ENCODE measurements around the gene OLFML2A. TPM values are rescaled to one million over a fixed set of nuclear protein-coding genes. Genes with fewer than 3 reads are reported as not detected.

Gene OLFML2A
- total and polyA plus RNA-seq, 2 of the 4 experiments (the other 2 are of a cell fraction), result 2.0 to 5.9 TPM

- H3K79me1 ChIP-seq (ENCODE audit: low read depth in 1 of 2, low read length in 2 of 2), result no peaks in the 10 kb centered on the region
- H3K4me3 ChIP-seq (ENCODE audit: insufficient read depth, low read depth, low read length), result no peak overlapping the region
- no peak overlapping the region for H2BK15ac ChIP-seq (ENCODE audit: low read depth, low read length)
- H3K9ac ChIP-seq (ENCODE audit: low read depth, low read length), result no peak overlapping the region
- BruUV-seq (replicated peaks), result no TSS peak
- no peak overlapping the region for H3K4me2 ChIP-seq (ENCODE audit: low read depth, low read length)
- dilution Hi-C loops (cut with HindIII; ENCODE audit: low sequenced_read_pairs, unreplicated experiment), result no loop called here
- ATAC-seq (ENCODE audit: low read depth) (no peak), DNase-seq (peak; percentile 11)
- no peak overlapping the region for H4K8ac ChIP-seq (ENCODE audit: low read depth in 2 of 2, low read length in 2 of 2)
- ChIA-PET CTCF (interaction anchor here (0.6 to 1.4 kb wide), 2 partner anchors 19 to 23 kb away, joined by 3 to 5 read pairs; no protein-coding TSS in a partner anchor), POLR2A (ENCODE audit: unreplicated experiment) (interaction anchor here (0.6 kb wide), 1 partner anchor 18 kb away, joined by 4 read pairs; no protein-coding TSS in a partner anchor)
- H2AK9ac ChIP-seq (replicated peaks; ENCODE audit: low read depth, low read length, poor library complexity), result no peak overlapping the region
- H3K9me3 ChIP-seq (ENCODE audit: control insufficient read depth, insufficient read depth, low read length), result no peaks in the 10 kb centered on the region
- H4K5ac ChIP-seq (ENCODE audit: low read depth, low read length), result no peak overlapping the region
- no peak overlapping the region for H2BK20ac ChIP-seq (ENCODE audit: low read depth, low read length)
- WGBS, 2 experiments (ENCODE audit: extremely low coverage in 2 of 2, insufficient read length in 1 of 2), result 82% methylated on average over 6 of the region's 10 CpGs; no CpG with 5 or more reads in 1 of the 2 experiments
- H3K56ac ChIP-seq (ENCODE audit: extremely low read depth, insufficient read depth, low read length), result no peak overlapping the region
- H2AK5ac ChIP-seq (ENCODE audit: low read depth, low read length), result no peak overlapping the region
- no peak overlapping the region for H3K23ac ChIP-seq (ENCODE audit: low read depth, low read length)
- H2AFZ ChIP-seq (replicated peaks; ENCODE audit: low read length, poor library complexity), result no peak overlapping the region
- no peaks in the 10 kb centered on the region; the same call in 1 of the 2 replicates for H3K27me3 ChIP-seq (ENCODE audit: control insufficient read depth, insufficient read depth, low read length)
- 0 out of 2 replicates have a peak overlapping the region, but pooled peaks have one; percentile 5 for H3K4ac ChIP-seq (ENCODE audit: low read depth, low read length)
- no peak overlapping the region for H2BK5ac ChIP-seq (ENCODE audit: low read depth, low read length, poor library complexity, severe bottlenecking)
- peaks cover 1% of the 10 kb centered on the region; the same call in 1 of the 2 replicates for H3K36me3 ChIP-seq (ENCODE audit: control insufficient read depth, insufficient read depth, low read length)
- no peak overlapping the region for H3K27ac ChIP-seq (ENCODE audit: insufficient read depth, low read length)
- H4K91ac ChIP-seq (ENCODE audit: insufficient read depth, low read depth, low read length), result no peak overlapping the region
- no peak for TF ChIP-seq FOS (IDR thresholded peaks at IDR 0.05; ENCODE audit: low read depth, low read length)
- TF ChIP-seq CTCF (conservative IDR thresholded peaks at IDR 0.05; ENCODE audit: low read depth, low read length), result no peak
- intact Hi-C loops (cut with micrococcal nuclease), result no loop called here
- in situ Hi-C loops (cut with MboI; ENCODE audit: low sequenced_read_pairs), result no loop called here
- H3K18ac ChIP-seq (ENCODE audit: low read depth, low read length), result no peak overlapping the region
- H4K20me1 ChIP-seq (ENCODE audit: insufficient read depth, low read length), result no peaks in the 10 kb centered on the region
- H3K4me1 ChIP-seq (ENCODE audit: control insufficient read depth, insufficient read depth, low read length), result peaks cover 22% of the 10 kb centered on the region; the same call in 1 of the 2 replicates
- H3K9me1 ChIP-seq (ENCODE audit: insufficient read depth, low read length), result no peaks in the 10 kb centered on the region; the same call in 1 of the 2 replicates
- H2BK120ac ChIP-seq (ENCODE audit: low read depth, low read length), result no peak overlapping the region; the same call in 1 of the 2 replicates
- no peak overlapping the region for H3K14ac ChIP-seq (replicated peaks; ENCODE audit: low read depth, low read length)
These were observed 20.6 kb downstream of the OLFML2A start for GRCh38 chr9:124797343-124798103.
